MCF 10A (cell line): ENCODE data around the gene BACH2. TPM values are rescaled to one million over a fixed set of nuclear protein-coding genes. Genes with fewer than 3 reads are reported as not detected.

Source experiments
- BruUV-seq: library from RNA; stranded (reverse); fragments of 400-500 nt; replicated peaks from 2 replicates; lab custom pipeline; 2021; lab: Mats Ljungman, UMichigan
- CTCF ChIA-PET: fragments of 300-600 bp; sonication (Branson Sonifier 250); formaldehyde crosslinking; extraction: SDS; loops from one replicate; lab custom pipeline; 2021; ENCODE audit warnings: antibody characterized with exemption, inconsistent platforms; lab: Yijun Ruan, JAX
- POLR2A ChIA-PET: fragments of 300-600, 350-650 bp; sonication (Branson Sonifier 250); formaldehyde crosslinking; extraction: SDS; loops from one replicate; lab custom pipeline; 2020; ENCODE audit warnings: antibody characterized with exemption, inconsistent platforms; lab: Yijun Ruan, JAX
- DNase-seq: peaks from one replicate; pipeline ENCODE4 v3.0.0-alpha.2; 2018; ENCODE audit not compliant: unreplicated experiment
- H3K27ac Mint-ChIP-seq: one replicate; pipeline ENCODE4 v1.8.0; 2022; ENCODE audit warnings: mild to moderate bottlenecking, low read depth, mixed read lengths; ENCODE audit not compliant: unreplicated experiment
- H3K27me3 Mint-ChIP-seq: one replicate; pipeline ENCODE4 v1.8.0; 2022; ENCODE audit warnings: mixed read lengths; ENCODE audit not compliant: insufficient read depth, unreplicated experiment
- H3K36me3 Mint-ChIP-seq: one replicate; pipeline ENCODE4 v1.8.0; 2022; ENCODE audit warnings: mild to moderate bottlenecking, moderate library complexity, mixed read lengths; ENCODE audit not compliant: insufficient read depth, unreplicated experiment
- H3K4me1 Mint-ChIP-seq: one replicate; pipeline ENCODE4 v1.8.0; 2022; ENCODE audit warnings: mixed read lengths; ENCODE audit not compliant: insufficient read depth, unreplicated experiment
- H3K4me3 Mint-ChIP-seq: one replicate; pipeline ENCODE4 v1.8.0; 2022; ENCODE audit warnings: mild to moderate bottlenecking, moderate library complexity, mixed read lengths; ENCODE audit not compliant: unreplicated experiment
- H3K9me3 Mint-ChIP-seq: one replicate; pipeline ENCODE4 v1.8.0; 2022; ENCODE audit warnings: mixed read lengths; ENCODE audit not compliant: unreplicated experiment
- CTCF ChIP-seq: fragments of 200-600 bp; IDR thresholded peaks from one replicate; pipeline ENCODE4 v1.8.0; 2022; ENCODE audit warnings: antibody characterized with exemption, mild to moderate bottlenecking; ENCODE audit not compliant: unreplicated experiment
- intact Hi-C: fragments of 100-400 bp; cut with micrococcal nuclease; formaldehyde crosslinking; loops from 2 replicates; pipeline ENCODE4 v1.14.1; 2022
- total RNA-seq: library from RNA; stranded (reverse); gene quantifications from 2 replicates; pipeline ENCODE4 v1.2.3, GENCODE V29; 2022

Gene BACH2
- total RNA-seq, 1 experiment from 2014 or later: 9.9 TPM

GRCh38 chr6:89941763-89942497 lies 354.7 kb downstream of the BACH2 start:
- ChIA-PET CTCF (interaction anchor here (1.1 to 9.8 kb wide), 21 partner anchors 9 to 549 kb away, joined by 3 to 200 read pairs (median 8); no protein-coding TSS in a partner anchor), POLR2A (no interaction called here)
- Mint-ChIP-seq H3K27me3 (no peaks in the 10 kb centered on the region), H3K4me1 (peaks cover 12% of the 10 kb centered on the region), H3K4me3 (no peak overlapping the region), H3K9me3 (no peaks in the 10 kb centered on the region), H3K36me3 (peaks cover 5% of the 10 kb centered on the region), H3K27ac (no peak overlapping the region)
- DNase-seq: no peak
- no peak for TF ChIP-seq CTCF
- intact Hi-C loops: loop anchor here (2.0 to 5.0 kb wide), 2 partner anchors 145 to 355 kb away; partner anchors contain the start of gene BACH2
- no TSS peak for BruUV-seq

- Mint-ChIP-seq H3K9me3 (no peaks in the 10 kb centered on the region), H3K4me1 (peaks cover 12% of the 10 kb centered on the region), H3K4me3 (no peak overlapping the region), H3K27ac (no peak overlapping the region), H3K36me3 (peaks cover 5% of the 10 kb centered on the region), H3K27me3 (no peaks in the 10 kb centered on the region)
- no peak for DNase-seq
- ChIA-PET CTCF (interaction anchor here (0.5 to 9.8 kb wide), 88 partner anchors 10 to 945 kb away, joined by 3 to 200 read pairs (median 4); partner anchors contain the start of gene BACH2), POLR2A (interaction anchor here (0.7 to 1.6 kb wide), 5 partner anchors 11 to 537 kb away, joined by 3 to 15 read pairs (median 4); no protein-coding TSS in a partner anchor)
- intact Hi-C loops: loop anchor here (2.0 to 5.0 kb wide), 2 partner anchors 146 to 356 kb away; partner anchors contain the start of gene BACH2
- TF ChIP-seq CTCF: no peak
- no TSS peak for BruUV-seq
Observed at GRCh38 chr6:89941031-89941762, 355.4 kb downstream of the BACH2 start.

- POLR2A ChIA-PET: interaction anchor here (0.6 to 1.6 kb wide), 9 partner anchors 10 to 538 kb away, joined by 3 to 15 read pairs (median 4); no protein-coding TSS in a partner anchor
- intact Hi-C loops: loop anchor here (1.0 to 5.0 kb wide), 5 partner anchors 30 to 539 kb away; partner anchors contain the start of gene BACH2
- Mint-ChIP-seq H3K36me3 (peaks cover 5% of the 10 kb centered on the region), H3K4me1 (peaks cover 12% of the 10 kb centered on the region), H3K9me3 (no peaks in the 10 kb centered on the region), H3K27ac (no peak overlapping the region), H3K4me3 (no peak overlapping the region), H3K27me3 (no peaks in the 10 kb centered on the region)
- CTCF ChIA-PET: interaction anchor here (0.5 to 9.8 kb wide), 104 partner anchors 10 to 945 kb away, joined by 3 to 200 read pairs (median 4); partner anchors contain the start of genes BACH2 and CASP8AP2
- TF ChIP-seq CTCF: peak; percentile 67
- peak; percentile 80 for DNase-seq
- BruUV-seq: no TSS peak
Observed at GRCh38 chr6:89940225-89941027, 356.2 kb downstream of the BACH2 start.
